Fibroblast of skin of right biceps (primary cell): ENCODE measurements around the gene TSPAN11.

Source experiments
- DNase-seq: peaks from one replicate; pipeline ENCODE4 v3.0.0-alpha.2; 2013

Gene TSPAN11

DNA sequence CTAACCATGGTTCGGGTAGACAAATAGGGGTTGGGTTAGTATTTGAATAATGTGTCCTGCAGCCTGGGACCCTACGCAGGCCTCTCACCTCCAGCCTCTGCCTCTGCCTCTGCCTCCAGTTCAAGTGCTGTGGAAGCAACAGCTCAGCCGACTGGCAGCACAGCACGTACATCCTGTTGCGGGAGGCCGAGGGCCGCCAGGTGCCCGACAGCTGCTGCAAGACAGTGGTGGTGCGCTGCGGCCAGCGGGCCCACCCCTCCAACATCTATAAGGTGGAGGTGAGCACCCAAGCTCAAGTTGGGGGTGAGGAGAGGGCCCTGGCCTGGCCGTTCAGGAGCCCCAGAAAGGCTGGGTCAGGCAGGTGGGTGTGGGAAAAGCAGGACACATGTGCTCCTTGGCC, 55.9 kb downstream of the TSPAN11 start:
- no peak for DNase-seq

- DNase-seq: peak; percentile 49
Observed at GRCh38 chr12:30985814-30986452, 59.4 kb downstream of the TSPAN11 start.

- no peak for DNase-seq
Observed at GRCh38 chr12:30988086-30988485, 61.5 kb downstream of the TSPAN11 start.

- DNase-seq: no peak
Observed at GRCh38 chr12:30988646-30989286, 62.2 kb downstream of the TSPAN11 start.

- peak; percentile 18 for DNase-seq
Observed at GRCh38 chr12:30989754-30990153, 63.2 kb downstream of the TSPAN11 start.

DNA sequence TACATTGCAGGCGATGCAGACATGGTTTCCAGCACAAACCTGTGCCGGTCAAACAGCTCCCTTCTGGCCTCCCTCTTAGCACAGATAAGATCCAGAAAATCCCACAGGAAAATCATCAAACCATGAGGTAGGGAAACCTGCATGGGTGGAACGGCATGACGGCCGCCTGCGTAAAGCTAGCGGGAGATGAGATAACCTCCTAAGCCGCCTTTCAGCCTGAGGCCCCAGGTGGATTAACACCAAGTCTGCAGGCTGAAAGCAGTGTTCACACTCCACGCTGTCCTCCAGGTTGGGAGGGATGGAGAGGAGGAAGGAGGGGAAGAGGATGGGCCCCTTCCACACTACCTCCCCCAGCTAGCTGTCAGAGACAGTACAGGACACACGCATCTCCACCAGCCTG, 63.8 kb downstream of the TSPAN11 start:
- DNase-seq: no peak

- no peak for DNase-seq
Observed at GRCh38 chr12:30990776-30991175, 64.2 kb downstream of the TSPAN11 start.

DNA sequence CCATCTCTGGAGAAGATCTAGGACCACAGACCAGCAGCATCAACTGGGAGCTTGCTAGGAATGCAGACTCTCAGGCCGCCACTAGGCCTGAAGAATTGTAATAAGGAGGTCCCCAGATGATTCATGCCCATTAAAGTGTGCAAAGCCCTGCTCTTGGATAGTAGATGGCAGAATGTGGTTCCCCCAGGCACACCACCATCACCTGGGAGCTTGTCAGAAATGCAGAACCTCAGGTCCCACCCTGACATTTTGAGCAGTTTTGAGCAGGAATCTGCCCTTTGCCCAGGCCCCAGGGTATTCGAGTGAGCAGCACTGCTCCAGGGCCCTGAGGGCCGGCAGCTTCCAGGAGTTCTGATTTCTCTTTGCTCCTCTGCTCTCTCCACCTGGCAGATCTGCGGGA, 64.9 kb downstream of the TSPAN11 start:
- no peak for DNase-seq

DNA sequence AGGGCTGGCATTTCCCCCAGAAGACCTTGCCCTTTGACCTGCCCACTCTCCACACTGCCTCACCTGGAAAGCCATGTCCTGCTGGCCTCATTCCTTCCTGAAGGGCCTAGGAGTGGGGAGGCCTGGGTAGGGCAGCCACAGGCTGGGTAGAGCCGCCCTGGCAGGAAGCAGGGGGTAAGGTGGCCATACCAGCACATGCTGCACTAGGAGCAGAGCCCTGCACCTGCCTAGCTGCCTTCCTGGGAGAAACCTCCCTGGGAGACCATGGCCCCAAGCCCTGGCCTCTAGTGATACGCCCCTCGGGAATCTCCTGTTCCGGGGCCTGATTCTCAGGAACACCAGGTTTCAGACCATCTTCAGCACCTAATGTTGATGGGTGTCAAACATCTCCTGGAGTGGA, 65.8 kb downstream of the TSPAN11 start:
- DNase-seq: no peak

- no peak for DNase-seq
Observed at GRCh38 chr12:30993766-30994165, 67.2 kb downstream of the TSPAN11 start.

GRCh38 chr12:30994274-30994673, 67.7 kb downstream of the TSPAN11 start:
- no peak for DNase-seq

DNA sequence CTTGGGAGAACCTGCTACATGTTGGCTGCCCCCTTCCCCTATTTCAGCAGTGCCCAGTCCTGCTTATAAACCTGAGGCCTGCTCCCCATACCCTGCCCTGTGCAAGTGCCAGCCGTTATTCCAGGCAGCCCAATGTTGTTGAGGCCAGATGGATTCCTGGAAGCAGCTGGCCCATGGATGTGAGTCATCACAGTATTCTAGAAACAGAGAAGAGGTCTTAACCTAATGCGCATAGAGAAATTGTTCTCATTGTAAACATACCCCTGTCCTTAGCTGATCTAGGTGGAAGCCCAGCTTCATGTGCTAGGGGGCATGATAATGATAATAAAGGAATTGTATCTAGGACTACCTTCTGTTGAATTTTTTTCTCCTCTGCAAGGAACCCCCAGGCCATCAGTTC, 69.7 kb downstream of the TSPAN11 start:
- peak; percentile 15 for DNase-seq

GRCh38 chr12:30996752-30997151, 70.2 kb downstream of the TSPAN11 start:
- DNase-seq: no peak

- no peak for DNase-seq
Observed at GRCh38 chr12:30997685-30998440, 71.3 kb downstream of the TSPAN11 start.

GRCh38 chr12:30999011-30999410, 72.5 kb downstream of the TSPAN11 start:
- DNase-seq: no peak

DNA sequence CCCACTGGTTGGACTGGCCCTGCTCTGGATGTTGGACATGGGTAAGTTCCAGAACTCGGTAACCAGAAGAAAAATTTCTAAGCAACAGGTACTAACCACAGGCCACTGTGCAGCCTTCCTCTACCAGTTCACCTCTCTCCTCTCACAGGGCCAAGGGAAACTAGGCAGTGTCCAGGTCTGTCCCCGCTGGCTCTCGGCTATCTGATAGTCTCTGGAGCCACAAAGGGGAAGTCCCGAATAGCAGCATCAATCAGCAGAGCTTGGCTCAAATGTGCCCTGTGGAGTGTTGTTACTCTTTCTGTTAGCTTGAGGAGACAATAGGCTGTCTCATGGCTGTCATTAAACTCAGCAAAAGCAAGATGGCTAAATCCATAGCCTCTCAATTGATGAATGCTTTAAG, 73.2 kb downstream of the TSPAN11 start:
- DNase-seq: no peak

DNA sequence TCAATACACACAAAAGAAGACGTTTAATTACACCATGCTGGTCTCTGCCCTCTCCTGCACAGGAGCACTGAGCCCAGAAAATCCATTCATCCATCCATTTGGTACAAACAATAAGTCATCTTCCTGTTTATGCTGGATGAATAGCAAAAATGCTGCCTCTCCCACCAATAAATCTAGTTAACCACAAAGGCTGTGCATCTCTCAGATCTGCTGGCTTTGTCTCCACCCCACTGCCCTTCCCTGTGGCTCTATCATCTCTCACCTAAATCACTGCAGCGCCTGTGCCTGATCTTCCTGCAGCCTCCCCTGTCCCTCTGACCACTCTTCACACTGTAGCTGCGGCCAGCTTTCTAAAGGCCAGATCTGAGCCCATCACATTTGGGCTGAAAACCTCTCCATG, 74.2 kb downstream of the TSPAN11 start:
- peak; percentile 28 for DNase-seq

GRCh38 chr12:31001581-31002360, 75.2 kb downstream of the TSPAN11 start:
- no peak for DNase-seq

DNA sequence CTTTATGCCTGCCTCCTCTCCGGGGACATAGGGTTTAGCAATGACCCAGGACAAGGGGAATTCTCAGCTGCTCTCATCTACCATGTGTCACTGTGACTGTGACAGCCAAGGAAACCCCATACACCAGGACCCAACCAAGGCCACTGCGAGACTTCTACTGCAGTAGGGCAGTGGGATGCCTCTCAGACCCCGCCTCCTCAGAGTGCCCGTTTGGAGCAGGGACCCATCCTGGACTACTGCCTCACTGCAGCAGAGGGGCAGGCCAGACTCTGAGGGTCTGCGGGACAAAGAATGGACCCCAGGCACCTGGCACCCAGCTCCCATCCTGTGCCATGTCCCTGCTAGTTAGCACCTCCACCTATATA, 75.8 kb downstream of the TSPAN11 start:
- no peak for DNase-seq

GRCh38 chr12:31002999-31003398, 76.5 kb downstream of the TSPAN11 start:
- DNase-seq: no peak

DNA sequence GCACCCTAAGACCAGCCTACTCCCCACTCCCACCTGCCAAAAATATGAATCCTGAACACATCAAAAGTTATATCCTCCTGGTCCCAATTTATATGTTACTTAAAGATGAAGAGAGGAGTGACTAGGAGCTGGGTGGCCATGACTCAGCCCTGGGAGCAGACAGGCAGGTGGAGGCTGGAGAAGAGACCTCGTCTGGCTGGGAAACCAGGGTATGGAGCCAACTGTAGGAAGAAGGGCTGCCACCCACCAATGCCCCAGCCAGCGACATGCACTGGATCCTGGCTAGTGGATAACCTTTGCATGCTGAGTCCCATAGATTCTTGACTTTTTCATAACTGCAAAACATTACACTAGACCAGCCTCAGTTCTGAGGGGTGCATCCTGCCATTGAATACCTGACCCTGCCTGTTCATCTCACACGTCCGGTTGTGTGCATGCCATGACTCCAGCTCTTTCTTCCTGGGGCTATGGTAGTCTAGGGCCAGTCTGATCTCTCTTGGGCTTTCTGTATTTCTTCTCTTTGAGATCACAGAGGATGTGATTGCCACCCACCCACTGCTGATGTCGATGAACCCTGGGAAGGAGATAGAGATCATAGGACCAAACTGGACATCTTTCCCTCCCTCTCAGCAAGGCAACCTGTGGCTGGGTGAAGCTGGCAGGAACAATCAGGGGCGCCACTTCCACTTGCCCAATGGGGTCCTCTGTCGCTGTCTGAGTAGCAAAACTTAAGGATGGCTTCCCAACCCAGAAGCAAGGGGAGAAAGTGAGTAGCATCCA, 77.5 kb downstream of the TSPAN11 start:
- no peak for DNase-seq

- DNase-seq: no peak
Observed at GRCh38 chr12:31004666-31005065, 78.1 kb downstream of the TSPAN11 start.
